Stimulated activated CD4-positive, alpha-beta T cell treated with anti-CD3 and anti-CD28 coated beads, TNF-alpha, amount 100 ng/mL, for 1 hour (primary cell): Measurements from ENCODE around the gene CAMKK2.

Source experiments
- DNase-seq, 3 donors: peaks; one replicate each; pipeline ENCODE4 v3.0.0-alpha.2; 2020; ENCODE audit warnings: low read depth in 3 of 3, low spot score in 1 of 3

The CAMKK2 gene

DNA sequence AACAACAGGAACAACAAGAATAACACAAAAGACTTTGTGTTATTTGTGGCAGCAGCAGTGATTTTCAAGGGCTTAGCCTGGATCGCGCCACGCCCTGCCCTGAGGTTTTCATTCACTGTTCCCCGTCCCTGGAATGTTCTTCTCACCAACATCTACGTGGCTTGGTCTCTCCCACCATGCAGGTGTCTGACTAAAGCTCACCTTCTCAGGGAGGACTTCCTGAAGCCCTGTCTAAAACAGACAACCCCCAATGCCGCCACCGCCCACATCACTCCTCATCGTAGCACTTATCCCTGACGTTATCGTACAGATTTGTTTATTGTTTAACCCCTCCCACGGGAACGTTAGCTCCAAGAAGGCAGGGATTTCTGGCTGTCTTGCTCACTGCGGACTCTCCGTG is 46.1 kb downstream of the CAMKK2 start:
- no peak for DNase-seq

DNA sequence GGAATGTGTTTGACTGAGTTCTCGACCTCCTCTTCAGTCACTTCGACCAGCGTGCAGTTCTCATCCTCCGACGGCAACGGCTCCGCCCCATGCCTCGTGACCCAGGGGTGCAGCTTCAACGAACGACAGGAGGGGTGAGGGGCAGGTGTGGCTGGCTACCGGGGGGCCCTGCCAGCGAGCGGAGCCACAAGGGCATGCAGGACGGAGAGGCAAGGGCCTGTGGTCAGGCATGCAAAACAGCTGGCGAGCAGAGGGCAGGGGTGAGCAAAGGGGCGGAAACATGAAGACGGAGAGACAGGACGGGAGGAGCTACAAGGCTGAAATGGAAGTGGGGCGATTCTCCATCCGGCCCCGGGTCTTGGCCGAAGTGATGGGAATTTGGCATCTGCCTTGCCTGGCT is 47.9 kb downstream of the CAMKK2 start:
- no peak for DNase-seq

DNA sequence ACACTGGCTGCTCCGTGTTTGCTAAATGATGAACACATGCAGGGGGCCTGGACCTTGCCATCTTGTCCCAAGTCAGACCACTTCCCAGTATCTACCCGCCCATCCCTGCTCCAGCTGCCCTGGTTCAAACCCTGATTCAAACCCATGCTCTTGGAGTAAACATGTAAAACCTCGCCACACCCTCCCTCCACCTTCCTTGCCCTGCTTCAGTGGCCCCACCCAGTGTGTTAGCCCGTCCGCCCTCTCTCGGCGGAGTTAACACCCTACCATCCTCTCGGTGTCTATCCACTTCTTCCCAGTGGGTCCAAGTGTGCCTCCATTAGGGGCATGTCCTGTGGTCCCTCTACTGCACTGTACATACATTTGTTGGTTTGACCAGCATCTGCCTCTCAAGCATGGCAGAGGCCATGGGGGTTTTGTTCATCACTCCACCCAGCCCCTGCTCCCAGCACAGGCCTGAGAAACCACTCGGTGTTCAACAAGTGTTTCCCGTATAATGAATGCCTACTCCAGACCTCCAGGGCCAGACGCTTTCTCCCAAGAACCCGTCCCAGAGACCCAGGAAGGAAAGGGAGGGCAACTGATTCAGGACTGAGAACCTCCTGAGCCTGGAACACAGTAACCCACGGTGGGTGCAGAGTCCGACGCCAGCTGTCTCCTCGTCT is 49.5 kb downstream of the CAMKK2 start:
- no peak for DNase-seq

DNA sequence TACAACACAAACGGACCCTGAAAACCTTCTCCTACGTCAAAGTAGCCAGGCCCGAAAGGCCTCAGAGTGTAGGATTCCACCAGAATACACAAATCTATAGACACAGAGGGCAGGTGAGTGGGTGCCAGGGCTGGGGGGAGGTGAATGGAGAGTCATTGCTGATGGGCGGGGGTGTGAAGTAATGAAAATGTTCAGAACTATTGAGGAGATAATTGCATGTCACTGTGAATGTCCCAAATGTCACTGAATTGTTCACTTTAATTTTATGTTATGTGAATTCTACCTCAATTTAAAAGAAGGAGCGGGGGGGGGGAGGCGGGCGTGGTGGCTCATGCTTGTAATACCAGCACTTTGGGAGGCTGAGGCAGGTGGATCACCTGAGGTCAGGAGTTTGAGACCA is 50.6 kb downstream of the CAMKK2 start:
- DNase-seq = no peak

DNA sequence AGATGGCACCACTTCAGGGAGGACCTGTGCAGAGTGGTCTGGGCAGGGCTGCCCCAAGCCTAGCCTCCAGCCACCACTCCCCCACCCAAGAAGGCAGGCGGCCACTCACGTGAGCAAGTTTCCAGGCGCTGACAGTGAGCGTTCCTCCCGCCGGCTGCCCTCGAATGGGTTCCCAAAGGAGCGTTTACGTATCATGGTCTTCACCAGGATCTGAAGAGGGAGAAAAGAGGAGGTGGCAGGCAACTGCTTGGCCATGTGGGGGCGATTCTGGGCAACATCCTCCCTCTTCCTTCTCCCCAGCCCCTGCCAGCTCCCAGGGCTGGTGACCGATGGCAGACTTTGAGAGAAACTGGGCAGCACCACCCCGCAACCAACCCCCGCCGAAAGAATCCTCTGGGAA is 51.5 kb downstream of the CAMKK2 start:
- DNase-seq = no peak

DNA sequence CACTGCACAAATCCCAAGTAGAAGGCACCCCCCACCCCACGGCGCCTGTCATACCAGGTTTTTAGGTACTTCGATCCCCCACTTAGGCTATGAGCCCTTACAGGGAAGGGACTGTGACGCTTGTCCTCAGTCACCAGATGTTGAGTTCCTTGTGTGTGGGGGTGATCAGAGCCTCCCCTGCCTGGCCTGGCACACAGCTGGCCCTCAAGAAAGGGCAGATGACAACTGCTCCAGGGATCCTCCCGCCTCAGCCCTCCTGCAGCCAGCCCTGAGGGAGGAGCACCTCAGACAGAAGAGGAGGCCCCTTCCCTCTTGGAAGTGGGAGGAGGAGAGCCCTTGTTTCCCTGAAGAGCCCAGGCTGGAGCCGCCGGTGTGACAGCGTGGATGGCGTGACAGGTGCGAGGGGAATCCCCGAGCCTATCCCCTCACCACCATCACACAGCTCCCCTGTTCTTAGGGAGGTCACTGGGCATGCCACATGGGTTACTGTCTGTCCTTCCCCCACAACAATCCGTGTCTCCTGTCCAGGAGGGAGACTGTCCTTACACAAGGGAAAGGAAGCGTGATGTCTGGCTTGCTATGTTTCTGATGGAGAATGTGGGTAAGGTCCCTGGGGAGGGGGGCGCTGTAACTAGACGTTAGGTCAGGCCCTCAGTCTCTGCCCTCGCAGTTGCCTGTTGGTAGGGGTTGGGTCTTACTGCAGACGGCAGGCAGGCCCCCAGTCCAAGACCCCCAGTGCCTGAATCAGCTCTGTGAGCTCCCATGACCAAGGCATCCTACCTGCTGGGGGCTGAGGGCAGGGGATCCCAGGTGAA is 55.1 kb downstream of the CAMKK2 start:
- no peak for DNase-seq

DNA sequence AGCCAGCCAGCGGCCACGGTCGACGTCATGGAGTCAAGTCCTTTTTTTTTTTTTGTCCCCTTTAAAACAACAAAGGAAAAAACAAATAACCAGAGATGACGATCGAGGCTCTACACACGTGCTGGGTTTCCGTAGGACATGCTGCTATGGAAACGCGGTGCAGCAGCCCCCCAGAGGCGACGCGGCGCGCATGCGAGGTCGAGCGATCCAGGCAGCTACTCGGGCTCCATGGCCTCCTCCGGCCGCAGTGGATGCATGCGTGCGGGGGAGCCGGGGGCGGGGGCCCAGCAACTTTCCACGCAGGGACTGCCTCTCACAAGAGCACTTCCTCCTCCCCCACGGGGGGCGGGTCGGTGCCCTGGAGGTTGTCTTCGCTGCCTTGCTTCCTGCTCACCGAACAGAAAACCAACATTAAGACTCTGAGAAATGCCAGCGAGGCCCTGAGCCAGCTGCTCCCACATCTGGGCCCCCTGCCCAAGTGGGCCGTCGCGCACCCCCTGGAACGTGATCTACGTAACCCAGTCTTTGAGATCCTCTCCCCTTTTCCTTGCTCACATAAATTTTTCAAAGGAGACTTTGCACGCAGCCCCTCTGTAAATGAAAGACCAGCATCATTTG is 55.9 kb downstream of the CAMKK2 start:
- DNase-seq = peak; percentile 63 to 80 (median 77)

DNA sequence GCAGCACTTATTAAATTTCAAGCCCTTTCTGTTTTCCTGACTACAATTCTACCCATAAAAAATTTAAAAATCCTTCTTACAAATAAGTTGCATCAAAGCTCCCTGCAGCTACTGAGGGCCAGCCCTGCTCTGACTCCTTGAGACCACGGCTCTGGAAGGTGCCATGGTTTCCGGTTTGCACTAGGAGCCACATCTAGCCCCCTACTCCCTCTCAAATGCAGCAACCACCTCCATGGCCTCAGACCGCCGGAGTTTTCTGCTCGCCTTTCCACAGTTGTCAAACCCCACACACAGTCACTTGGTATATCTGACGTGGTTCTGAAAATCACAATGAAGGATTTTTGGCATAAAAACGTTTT is 56.5 kb downstream of the CAMKK2 start:
- no peak for DNase-seq

DNA sequence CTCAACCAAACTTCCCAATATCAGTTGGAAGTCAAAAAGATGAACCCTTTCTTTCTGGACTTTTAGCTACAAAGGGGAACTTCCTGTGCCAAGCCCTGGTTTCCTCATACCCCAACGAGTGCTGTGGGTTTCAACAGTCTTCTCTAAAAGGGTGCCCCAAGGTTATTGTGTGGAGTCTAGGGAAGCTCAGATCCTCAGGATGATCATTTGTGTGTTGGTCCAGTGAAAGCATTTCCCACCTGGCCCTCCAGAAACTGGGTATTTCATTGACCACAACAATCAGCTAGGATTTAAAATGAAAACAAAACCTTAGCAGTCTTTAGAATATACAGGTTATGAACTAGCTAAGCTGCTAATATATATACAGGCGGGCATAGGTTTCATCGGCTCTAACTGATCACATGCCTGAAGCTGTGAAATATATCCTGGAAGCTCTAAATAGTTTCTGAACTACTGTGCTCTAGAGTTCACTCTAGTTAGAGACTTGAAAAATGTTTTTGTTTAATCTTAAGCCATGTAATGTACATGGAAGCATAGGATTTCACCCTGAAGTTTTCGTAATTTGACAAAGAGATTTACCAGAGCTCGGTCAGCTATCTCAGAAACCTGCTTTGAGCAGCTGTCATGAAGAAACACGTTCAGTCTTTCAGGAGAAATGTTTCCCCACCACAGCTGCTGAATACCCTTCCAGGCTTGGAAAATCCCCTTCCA is 57.0 kb downstream of the CAMKK2 start:
- DNase-seq = no peak

DNA sequence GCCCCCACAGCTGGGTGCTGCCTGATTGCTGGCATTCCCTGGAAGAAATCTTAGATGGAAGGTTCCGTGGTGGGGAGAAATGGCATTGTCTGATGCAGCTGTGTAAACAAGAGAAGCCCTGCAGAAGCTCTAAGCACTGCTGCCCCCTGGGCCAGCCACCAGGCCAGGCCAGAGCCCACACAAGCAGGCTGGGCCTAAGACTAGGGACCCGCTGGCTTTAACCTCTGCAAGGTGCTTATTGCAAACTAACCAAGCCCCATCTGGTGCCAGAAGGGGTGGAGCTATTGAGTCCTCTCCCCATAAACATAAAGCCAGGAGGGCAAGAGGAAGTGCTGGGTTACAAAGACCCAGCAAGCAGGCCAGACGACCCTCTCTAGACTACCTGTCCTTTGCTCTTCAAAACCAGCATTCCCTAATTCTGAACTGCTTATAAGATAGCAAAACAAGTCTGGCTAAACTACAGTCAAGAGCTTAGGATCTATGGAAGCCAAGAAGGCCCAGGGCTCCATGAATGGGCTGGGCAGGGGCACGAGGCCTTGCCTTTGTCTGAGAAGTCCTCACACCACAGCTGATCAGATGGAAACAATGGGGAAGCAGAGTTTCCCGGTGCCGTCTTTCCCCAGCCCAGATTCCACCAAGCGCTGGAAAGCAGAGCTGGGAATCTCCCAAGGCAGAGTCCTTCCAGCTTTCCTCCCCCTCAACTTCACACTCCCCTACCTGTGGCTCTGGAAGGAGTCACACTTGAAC is 57.7 kb downstream of the CAMKK2 start:
- no peak for DNase-seq

DNA sequence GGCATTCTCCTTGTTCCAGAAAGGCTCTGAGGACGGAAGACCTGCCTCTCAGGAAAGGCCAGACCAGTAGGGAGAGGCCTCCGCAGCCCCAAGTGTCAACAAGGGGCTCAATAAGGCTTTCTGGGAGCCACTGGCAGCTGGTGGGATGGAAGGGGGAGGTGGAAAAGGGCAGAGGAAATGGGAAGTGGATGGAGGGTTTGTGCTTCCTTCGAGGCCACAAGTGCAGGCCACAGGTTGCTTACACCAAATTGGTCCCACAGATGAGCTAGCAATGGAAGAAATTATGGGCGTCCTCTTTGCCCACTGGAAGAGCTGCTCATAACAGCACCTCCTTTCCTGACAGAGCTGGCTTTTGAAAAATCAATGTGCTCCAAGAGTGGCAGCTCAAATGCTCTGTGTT is 58.4 kb downstream of the CAMKK2 start:
- no peak for DNase-seq

DNA sequence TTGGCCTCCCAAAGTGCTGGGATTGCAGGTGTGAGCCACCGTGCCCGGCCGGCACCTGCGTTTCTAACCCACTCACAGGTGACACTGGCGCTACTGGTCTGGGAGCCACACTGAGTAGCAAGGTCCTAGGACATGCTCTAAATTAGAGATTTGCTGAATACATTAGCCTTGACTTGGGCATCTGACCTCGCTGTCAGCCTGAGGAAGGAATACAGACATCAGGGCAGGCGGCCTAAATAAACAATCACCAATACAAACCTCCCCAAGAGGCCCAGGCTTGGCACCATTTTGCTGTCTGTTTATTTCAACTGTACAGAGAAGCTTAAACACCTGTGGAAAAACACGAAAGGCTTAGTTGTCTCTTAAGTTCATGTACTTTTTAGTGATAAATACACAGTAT is 59.1 kb downstream of the CAMKK2 start:
- DNase-seq = no peak

DNA sequence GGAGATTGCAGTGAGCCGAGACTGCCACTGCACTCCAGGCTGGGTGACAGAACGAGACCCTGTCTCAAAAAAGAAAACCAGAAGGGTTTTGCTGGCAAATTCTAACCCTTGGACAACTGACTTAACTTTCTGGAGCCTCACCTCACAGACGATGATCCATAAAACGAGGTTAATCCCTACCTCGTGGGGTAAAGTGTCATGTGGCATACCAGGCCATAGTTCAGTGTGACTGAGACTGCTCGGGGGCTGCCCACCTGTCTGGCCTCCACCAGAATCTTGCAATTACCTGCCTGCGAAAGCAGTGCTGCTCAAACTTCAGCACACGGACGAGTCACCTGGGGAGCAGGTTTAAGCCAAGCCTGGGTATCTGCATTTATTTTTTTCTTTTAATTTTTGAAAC is 59.7 kb downstream of the CAMKK2 start:
- no peak for DNase-seq

DNA sequence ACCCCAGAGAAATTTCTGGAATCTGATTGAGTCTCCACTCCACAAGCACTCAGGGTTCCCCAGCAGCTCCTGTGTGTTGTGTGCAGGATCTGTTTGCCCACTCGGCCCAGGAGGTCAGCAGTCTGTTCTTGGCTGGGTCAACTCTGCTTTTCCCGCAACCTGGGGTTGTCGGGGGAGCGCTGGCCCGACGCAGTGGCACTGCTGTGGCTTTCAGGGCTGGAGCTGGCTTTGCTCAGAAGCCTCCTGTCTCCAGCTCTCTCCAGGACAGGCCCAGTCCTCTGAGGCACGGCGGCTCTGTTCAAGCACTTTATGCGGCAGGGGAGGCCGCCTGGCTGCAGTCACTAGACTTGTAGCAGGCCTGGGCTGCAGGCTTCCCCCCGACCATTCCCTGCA is 62.9 kb downstream of the CAMKK2 start:
- no peak for DNase-seq

DNA sequence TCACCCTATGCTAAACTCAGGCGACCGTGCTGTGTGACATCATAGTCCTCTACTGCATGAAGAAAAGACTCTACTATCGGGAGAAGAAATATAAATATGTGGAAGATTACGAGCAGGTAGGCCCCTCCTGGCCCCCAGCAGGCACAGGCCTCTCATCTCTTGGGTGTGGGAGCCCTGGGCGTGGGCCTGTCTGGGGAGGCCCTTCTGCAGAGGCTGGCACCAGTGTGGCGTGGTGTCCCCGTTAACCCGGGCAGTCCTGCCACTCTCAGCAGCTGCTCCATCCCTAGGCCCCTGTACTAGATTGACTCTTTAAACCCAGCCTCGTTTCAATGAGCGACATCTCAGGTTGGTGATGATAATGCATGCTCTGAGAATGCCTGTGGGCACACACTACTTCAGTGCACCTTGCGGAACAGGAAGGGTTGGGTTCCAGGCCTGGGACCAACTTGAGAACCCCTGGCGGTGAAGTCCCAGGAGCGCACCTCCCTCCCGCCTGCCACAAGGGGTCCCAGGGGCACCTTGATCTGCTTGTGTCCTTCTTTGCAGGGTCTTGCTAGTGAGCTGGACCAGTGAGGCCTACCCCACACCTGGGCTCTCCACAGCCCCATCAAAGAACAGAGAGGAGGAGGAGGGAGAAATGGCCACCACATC is 63.4 kb downstream of the CAMKK2 start:
- no peak for DNase-seq

DNA sequence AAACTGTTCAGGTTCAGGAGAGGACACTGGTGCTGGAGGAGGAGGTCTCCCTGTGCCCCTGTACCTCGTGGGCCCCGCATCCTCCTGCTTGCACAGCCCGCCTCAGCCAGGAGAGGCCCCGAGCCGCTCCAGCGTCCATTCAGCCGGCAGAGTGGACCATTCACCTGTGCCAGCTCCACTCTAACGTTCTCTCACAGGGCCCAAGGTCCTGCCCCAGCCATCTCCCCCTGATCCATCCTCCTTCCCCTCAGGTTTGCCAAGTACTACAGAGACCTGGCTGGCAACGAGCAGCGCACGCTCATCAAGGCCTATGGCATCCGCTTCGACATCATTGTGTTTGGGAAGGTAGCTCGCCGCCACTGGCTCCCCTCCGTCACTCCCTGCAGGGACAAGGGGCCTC is 64.3 kb downstream of the CAMKK2 start:
- no peak for DNase-seq

DNA sequence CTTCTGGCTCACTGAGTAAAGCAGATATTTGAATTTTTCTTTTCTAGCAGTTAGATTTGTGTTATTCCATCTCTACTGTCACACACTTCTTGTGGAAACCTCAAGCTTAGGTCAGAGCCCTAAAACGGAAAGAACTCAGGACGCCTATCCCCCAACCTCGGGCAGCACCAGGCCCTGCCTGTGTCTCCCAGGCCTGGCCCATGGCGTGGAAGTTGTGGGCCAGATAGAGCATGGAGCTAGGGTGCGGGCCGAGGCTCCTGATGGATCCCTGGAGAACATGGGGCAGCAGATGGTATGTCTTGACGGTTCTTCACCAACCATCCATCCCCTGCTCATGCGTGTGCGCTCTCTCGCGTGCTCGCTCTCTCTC is 66.0 kb downstream of the CAMKK2 start:
- DNase-seq = no peak

DNA sequence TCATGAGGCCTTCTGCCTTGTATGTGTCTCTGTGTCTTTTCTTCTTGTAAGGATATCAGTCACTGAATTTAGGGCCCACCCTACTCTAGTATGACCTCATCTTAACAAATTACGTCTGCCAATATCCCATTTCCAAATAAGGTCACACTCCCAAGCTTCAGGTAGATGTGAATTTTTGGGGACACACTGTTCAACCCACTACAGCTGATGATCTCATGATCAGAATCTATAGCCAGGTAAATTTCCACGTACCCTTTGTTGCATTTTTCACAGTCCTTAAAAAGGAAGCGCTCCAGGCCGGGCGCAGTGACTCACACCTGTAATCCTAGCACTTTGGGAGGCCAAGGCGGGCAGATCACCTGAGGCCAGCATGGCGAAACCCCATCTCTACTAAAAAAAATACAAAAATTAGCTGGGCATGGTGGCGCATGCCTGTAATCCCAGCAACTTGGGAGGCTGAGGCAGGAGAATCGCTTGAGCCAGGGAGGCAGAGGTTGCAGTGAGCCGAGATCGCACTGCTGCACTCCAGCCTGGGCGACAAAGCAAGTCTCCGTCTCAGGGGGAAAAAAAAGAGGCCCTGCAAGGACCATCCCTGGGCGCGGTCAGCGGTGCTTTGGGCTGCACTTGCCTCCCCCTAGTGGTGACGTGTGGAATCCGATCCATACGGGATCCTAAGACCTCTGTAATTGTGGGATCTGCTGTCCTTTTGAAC is 66.5 kb downstream of the CAMKK2 start:
- peak in 1 of 3 donors; percentile 43 for DNase-seq

DNA sequence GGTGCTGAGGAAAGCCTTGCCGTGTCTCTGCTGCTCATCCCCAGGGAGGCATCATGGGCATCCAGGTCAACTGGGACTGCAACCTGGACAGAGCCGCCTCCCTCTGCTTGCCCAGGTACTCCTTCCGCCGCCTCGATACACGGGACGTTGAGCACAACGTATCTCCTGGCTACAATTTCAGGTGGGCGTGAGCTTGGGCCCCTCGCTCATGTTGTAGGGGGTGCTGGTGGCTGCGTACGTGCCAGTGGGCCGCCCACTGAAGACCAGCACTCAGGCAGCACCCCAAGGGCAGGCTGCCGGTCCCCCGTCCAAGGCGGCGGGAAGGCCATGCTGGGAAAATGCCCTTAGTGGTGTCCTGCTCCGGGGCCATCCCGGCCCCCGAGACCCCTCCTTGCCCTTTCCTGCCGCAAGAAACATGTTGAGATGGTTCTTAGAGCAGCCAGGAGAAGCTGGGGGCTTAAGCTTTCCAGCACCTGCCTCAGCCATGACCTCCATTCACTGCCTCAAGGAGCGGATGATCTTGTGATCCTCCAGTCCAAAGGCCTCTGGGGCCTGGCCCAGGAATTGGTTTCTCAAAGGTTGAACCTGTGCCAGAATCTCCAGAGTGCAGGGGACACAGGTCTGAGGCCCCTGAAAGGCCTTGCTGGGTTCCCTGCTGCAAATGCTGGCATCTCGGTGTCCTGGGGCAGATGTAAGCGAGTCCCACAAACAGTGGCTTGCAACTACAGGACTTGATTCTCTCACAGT is 67.4 kb downstream of the CAMKK2 start:
- no peak for DNase-seq
